Upper lobe of left lung (tissue), 4 donors: Measurements from ENCODE around the gene CD84.

Source experiments
- CTCF ChIP-seq, 6 experiments: fragments of 450-650 bp in 4 of 6; fragments of 200-600 bp in 2 of 6; sonication (generic) in 2 of 6; IDR thresholded peaks; one replicate each; pipeline ENCODE4 v1.5.1; 2016 to 2019; ENCODE audit warnings: antibody characterized with exemption in 6 of 6
- POLR2AphosphoS5 ChIP-seq, 2 donors: sonication (generic); formaldehyde crosslinking; IDR thresholded peaks; one replicate each; pipeline ENCODE4 v1.5.1; 2017; ENCODE audit warnings: antibody characterized with exemption in 2 of 2

GRCh38 chr1:160622501-160623226, 43.4 kb upstream of the CD84 start:
- TF ChIP-seq POLR2AphosphoS5 (IDR thresholded peaks at IDR 0.05) (no peak), CTCF (IDR thresholded peaks at IDR 0.05) (no peak)
